GM10847 (cell line): ENCODE measurements around the gene MB21D2.

ENCODE experiments used
- POLR2A ChIP-seq: IDR thresholded peaks from 2 replicates; pipeline ENCODE4 v1.6.1; 2011; ENCODE audit not compliant: insufficient read length; ENCODE audit errors: extremely low read depth

MB21D2 gene

GRCh38 chr3:192795021-192795420 lies 122.6 kb downstream of the MB21D2 start:
- no peak for TF ChIP-seq POLR2A

DNA sequence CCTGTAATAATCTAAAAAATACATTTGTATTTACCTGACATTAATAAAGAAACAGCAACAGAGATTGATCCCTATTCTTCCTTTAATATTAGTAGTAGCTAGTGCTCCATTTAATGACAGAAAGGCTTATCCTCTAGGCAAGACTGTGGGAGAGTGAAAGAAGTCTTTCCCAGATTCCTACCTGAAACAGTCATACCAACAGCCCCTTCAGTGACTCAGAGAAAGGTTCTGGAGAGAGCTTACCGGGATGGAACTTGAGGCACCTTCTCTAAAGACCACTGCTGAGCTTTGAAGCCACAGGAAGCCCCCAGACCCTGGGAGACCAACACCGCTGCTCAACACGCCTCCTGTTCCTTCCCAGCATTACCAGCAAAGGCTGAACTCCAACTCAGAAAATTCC lies 123.4 kb downstream of the MB21D2 start:
- TF ChIP-seq POLR2A: no peak

DNA sequence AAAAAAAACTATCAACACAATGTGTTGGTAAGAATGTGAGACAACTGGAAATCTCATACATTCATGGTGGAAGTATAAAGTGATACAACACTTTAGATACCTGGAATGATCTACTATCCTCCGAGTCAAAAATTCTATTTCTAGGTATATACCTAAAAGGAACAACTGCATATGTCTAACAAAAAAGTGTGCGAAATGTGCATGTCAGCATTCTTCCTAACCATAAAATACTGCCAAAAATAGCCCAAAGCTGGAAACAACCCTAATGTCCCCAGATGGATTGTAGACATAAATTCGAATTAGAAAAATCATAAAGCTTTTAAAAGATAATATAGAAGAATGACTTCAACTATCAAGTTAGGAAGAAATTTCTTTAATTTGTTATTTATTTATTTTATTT lies 139.1 kb downstream of the MB21D2 start:
- TF ChIP-seq POLR2A: no peak

- TF ChIP-seq POLR2A: no peak
Observed at GRCh38 chr3:192772240-192772894, 145.3 kb downstream of the MB21D2 start.

- no peak for TF ChIP-seq POLR2A
Observed at GRCh38 chr3:192758654-192759053, 159.0 kb downstream of the MB21D2 start.

GRCh38 chr3:192751148-192751547 lies 166.5 kb downstream of the MB21D2 start:
- no peak for TF ChIP-seq POLR2A

- TF ChIP-seq POLR2A: no peak
Observed at GRCh38 chr3:192750201-192750600, 167.5 kb downstream of the MB21D2 start.

DNA sequence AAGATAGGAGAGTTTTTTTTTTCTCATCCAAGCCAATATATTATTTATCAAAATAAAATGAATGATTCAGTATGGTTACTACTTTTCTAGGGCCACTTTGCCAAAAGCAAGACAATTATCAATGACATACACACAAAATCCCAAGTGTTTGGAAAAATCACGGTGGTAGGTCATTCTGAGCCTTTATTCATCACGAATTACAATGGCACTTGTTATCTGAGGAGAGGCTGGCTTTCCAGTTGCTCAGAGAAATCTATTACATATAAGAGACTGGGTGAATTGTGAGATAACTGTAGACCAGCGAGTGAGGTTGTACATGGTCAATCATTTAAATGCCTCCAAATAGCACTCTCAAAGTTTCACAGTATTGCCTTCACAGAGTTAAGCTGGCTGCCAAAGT lies 169.9 kb downstream of the MB21D2 start:
- no peak for TF ChIP-seq POLR2A

DNA sequence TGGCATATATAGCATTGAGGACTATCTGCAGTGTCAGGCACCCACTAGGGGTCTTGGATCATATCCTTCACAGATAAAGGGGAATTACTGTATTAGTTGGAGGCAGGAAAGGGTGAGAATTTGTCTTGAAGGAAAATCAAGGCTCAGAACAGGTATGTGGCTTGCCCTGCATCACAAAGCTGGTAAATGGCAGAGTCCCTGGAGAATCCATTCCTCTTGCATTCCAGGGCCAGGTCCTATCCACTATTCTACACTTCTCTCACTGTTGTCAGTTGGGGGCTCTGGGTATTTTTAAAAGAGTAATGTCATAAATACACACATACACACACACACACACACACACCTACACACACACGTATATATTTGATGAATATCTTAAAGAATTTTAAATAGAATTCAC lies 170.5 kb downstream of the MB21D2 start:
- no peak for TF ChIP-seq POLR2A
